ENCODE measurements around the gene MAN1A1. TPM values are rescaled to one million over a fixed set of nuclear protein-coding genes. Genes with fewer than 3 reads are reported as not detected.

Gene MAN1A1
- total RNA-seq, 4 donors from 2014 or later, result 210 to 247 (median 229) TPM

- no peak for TF ChIP-seq CTCF (IDR thresholded peaks at IDR 0.05)
- no peak for ATAC-seq (ENCODE audit: low FRiP score)
- DNase-seq (ENCODE audit: low spot score), result no peak
Measured at GRCh38 chr6:119327810-119328209, 21.8 kb downstream of the MAN1A1 start.

- ATAC-seq (ENCODE audit: low FRiP score) (no peak), DNase-seq (ENCODE audit: low spot score) (no peak)
- TF ChIP-seq CTCF (IDR thresholded peaks at IDR 0.05), result no peak
Measured at GRCh38 chr6:119326291-119327005, 23.1 kb downstream of the MAN1A1 start.

GRCh38 chr6:119325559-119326265, 23.8 kb downstream of the MAN1A1 start:
- TF ChIP-seq CTCF (IDR thresholded peaks at IDR 0.05), result no peak
- ATAC-seq (ENCODE audit: low FRiP score), result no peak
- no peak for DNase-seq (ENCODE audit: low spot score)

- no peak for TF ChIP-seq CTCF (IDR thresholded peaks at IDR 0.05)
- ATAC-seq (ENCODE audit: low FRiP score), result no peak
- DNase-seq (ENCODE audit: low spot score), result no peak
Measured at GRCh38 chr6:119324718-119325117, 24.8 kb downstream of the MAN1A1 start.

GRCh38 chr6:119323931-119324330, 25.6 kb downstream of the MAN1A1 start:
- DNase-seq (ENCODE audit: low spot score), result no peak
- TF ChIP-seq CTCF (IDR thresholded peaks at IDR 0.05), result no peak
- ATAC-seq (ENCODE audit: low FRiP score), result no peak

- DNase-seq (ENCODE audit: low spot score), result no peak
- ATAC-seq (ENCODE audit: low FRiP score), result no peak
- no peak for TF ChIP-seq CTCF (IDR thresholded peaks at IDR 0.05)
Measured at GRCh38 chr6:119323478-119323877, 26.1 kb downstream of the MAN1A1 start.

All from omental fat pad (tissue), 4 donors.